ENCODE measurements around the gene CELF4. TPM values are rescaled to one million over a fixed set of nuclear protein-coding genes. Genes with fewer than 3 reads are reported as not detected.

The CELF4 gene
- not detected for total RNA-seq

DNA sequence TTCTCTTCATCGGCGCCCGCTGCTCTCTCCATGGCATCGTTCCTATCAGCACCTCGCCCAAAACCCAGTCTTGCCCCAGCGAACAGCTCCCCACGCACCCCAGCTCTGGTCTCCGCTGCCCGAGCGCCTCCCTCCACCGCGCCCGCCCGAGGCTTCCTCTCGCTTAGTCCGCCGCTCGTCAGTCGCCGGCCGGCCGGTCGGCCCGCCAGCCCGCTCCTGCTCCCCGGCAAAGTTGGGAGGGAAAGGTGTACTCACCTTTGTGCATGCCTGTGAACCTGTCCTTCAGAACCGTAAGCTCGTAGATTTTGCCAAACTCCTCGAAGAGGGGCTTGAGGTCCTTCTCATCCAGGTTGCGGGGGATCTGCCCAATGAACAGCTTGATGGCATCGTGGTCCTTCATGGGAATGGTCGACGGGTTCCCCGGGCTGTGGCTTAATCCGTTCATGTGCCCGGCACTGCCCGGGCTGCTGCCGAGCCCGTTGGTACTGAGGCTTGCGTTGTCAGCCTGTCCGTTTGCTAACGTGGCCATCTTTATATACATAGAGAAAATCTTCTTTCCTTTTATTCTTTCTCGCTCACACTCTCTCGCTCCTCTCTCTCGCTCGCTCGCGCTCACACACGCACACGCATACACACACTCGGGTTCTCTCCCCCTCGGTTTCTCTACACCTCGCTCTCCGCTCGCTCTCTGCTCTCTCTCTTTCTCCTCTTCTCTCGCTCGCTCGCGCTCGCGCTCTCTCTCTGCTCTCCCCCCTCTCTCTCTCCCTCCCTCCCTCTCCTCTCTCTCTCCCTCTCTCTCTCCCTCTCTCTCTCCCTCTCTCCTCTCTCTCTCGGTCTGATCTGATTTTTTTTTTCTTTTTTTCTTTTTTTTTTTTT lies at the start of gene CELF4:
Gene CELF4 (minus strand): TSS at position 698 of the 876 bp plus-strand sequence.
- Mint-ChIP-seq H3K36me3 (ENCODE audit: low read depth) (no peaks in the 10 kb centered on the region), H3K9me3 (no peaks in the 10 kb centered on the region), H3K27me3 (peaks cover 61% of the 10 kb centered on the region), H3K4me1 (peaks cover 4% of the 10 kb centered on the region), H3K27ac (no peak within 1 kb of the TSS), H3K4me3 (peak within 1 kb of the TSS; percentile 44)
- ATAC-seq (replicated peaks), result no peak

DNA sequence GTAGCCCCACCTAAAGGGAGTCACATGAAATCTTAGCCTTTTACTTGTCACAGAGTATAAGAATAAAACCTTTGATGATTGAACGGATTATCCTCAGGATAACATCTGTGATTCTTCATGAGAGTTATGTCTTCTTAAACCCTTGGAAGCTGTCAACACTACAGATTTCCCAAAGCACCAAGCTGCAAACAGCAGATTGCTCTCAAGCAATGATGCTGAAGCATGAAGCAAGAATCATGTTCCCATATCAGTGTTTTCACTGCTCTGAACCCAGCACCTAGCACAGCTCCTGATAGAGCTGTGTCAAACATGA lies 47.6 kb upstream of the CELF4 start:
- Mint-ChIP-seq H3K27me3 (no peaks in the 10 kb centered on the region), H3K4me1 (no peaks in the 10 kb centered on the region), H3K9me3 (no peaks in the 10 kb centered on the region), H3K27ac (no peak overlapping the region), H3K4me3 (no peak overlapping the region), H3K36me3 (ENCODE audit: low read depth) (no peaks in the 10 kb centered on the region)
- ATAC-seq (replicated peaks), result no peak

DNA sequence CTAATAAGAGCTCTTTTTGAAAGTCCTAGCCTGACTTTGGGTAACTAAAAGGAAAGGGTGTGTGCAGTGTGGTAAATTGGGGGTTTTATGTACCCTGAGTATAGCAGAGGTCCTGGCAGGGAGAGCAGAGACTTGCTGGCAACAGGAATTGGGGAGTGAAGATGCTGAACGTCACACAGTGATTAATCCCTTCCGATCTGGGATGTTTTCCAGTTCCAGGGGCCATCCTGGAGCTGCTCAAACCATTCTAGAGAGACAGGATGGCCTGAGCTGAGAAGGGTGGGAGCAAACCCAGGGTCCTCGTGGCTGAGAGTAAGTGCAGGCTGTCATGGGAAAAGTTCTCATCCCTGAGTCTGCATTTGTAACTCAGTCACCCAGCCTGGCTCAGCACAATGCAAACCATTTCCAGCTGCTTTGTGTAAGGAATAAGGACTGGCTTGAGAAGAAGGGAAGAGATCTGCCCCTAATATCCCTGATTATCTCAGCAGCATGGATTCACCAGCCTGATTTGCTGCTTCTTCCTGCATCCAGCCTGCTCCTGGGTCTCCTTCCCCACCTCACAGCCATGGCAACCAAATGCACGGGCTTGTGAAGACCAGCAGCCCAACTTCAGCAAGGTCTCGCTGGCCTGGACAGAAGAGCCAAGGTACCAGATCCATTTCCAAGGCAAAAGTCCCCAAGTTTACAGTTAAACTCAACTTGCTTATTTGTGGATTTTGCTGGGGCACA lies 47.1 kb upstream of the CELF4 start:
- Mint-ChIP-seq H3K9me3 (no peaks in the 10 kb centered on the region), H3K4me1 (no peaks in the 10 kb centered on the region), H3K4me3 (no peak overlapping the region), H3K27ac (no peak overlapping the region), H3K36me3 (ENCODE audit: low read depth) (no peaks in the 10 kb centered on the region), H3K27me3 (no peaks in the 10 kb centered on the region)
- ATAC-seq (replicated peaks), result no peak

DNA sequence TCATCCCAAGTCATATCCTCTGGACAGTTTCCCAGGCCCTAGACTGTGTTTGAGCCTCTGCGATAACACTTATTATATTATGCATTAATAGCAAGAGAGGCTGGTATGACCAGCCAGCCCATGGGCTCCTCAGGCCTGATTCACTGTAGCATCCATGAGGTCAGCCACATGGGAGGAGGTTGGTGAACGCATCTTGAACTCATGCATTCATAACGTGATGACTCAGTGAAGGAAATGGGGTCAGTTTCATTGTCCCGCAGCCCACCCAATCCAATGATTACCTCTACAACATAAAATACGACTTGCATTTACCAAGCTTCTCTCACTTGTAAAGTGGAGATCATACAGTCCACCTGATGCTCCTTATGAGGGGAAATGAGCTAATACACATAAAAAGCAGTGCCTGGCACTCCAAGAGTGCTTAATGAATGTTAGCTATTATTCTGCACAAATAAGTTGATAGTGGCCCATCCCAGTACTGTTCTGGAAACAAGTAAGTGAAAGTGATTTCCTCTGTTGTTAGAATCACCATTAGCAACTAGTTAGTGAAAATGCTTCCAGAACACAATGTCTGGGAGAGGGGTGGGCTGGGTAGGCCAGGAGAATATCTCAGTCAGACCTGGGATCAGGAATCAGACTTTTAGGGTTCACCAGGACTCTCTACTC lies 46.1 kb upstream of the CELF4 start:
- no peak overlapping the region for H3K4me3 Mint-ChIP-seq
- H3K27me3 Mint-ChIP-seq, result no peaks in the 10 kb centered on the region
- no peaks in the 10 kb centered on the region for H3K4me1 Mint-ChIP-seq
- H3K36me3 Mint-ChIP-seq (ENCODE audit: low read depth), result no peaks in the 10 kb centered on the region
- H3K9me3 Mint-ChIP-seq, result no peaks in the 10 kb centered on the region
- no peak for ATAC-seq (replicated peaks)
- no peak overlapping the region for H3K27ac Mint-ChIP-seq

DNA sequence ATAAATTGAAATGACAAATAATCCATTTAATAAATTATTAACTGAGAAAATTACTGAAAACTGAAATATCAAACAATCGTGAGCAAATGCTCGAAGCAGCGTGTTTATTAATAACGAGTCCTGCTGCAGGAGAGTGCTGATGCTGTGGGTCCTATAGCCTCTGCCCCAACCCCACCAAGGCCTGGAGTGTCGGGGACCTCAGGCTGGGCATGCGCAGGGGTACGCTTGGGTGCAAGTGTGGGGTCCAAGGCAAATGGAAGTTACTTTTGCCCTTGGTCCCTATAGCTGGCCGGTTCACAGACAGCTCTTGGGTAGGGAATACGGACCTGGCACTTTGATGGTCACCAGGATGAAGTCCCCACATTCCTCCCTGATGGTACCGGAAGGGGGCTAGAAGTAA lies 43.3 kb upstream of the CELF4 start:
- H3K27ac Mint-ChIP-seq, result no peak overlapping the region

DNA sequence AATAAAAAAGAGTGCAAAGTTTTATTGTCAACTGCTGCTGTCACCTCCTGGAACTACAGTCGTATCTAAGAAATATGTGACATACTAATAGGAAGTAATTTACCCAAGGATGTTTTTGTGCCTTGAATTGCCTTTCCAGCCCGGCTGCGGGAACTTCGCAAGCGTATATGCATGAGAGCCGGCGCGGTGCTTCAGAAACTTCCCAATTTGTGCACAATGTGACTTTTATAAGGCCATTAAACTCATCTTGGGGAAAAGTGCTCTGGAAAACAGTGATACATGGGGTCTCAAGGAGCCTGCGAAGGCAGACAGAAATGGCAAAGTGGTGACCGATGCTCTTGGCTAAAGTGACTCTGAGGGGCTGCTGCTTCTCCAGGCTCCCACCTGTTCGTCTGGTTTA lies 41.7 kb upstream of the CELF4 start:
- H3K4me1 Mint-ChIP-seq, result no peaks in the 10 kb centered on the region
- H3K27ac Mint-ChIP-seq, result no peak overlapping the region
- no peaks in the 10 kb centered on the region for H3K36me3 Mint-ChIP-seq (ENCODE audit: low read depth)
- H3K27me3 Mint-ChIP-seq, result no peaks in the 10 kb centered on the region
- no peak overlapping the region for H3K4me3 Mint-ChIP-seq
- H3K9me3 Mint-ChIP-seq, result peaks cover 6% of the 10 kb centered on the region
- ATAC-seq (replicated peaks), result no peak

More for the DNA sequence above, 43.3 kb upstream of the CELF4 start:
- H3K9me3 Mint-ChIP-seq, result peaks cover 3% of the 10 kb centered on the region
- H3K4me1 Mint-ChIP-seq, result no peaks in the 10 kb centered on the region
- H3K4me3 Mint-ChIP-seq, result no peak overlapping the region
- ATAC-seq (replicated peaks), result no peak
- no peaks in the 10 kb centered on the region for H3K27me3 Mint-ChIP-seq
- no peaks in the 10 kb centered on the region for H3K36me3 Mint-ChIP-seq (ENCODE audit: low read depth)

DNA sequence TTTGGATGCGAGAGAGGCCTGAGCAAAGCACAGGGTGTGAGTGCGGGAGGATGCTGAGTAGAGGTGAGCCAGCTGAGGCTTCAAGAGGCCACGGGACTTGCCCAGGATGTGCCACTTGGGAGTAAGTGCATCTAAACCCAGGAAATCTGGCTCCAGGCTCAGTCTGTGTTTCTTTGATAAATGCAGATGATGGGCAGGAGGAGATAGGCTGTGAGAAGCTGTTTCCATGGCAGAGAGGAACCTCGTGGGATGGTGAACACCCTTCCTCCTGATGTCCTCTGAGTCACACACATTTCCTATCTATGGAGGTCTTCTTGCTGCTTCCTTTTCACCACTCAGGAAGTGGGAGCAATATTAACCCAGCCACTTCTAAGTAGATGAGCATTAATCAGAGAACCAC lies 38.4 kb upstream of the CELF4 start:
- no peak overlapping the region for H3K27ac Mint-ChIP-seq
- H3K36me3 Mint-ChIP-seq (ENCODE audit: low read depth), result no peaks in the 10 kb centered on the region
- no peaks in the 10 kb centered on the region for H3K4me1 Mint-ChIP-seq
- no peak overlapping the region for H3K4me3 Mint-ChIP-seq
- H3K27me3 Mint-ChIP-seq, result no peaks in the 10 kb centered on the region
- ATAC-seq (replicated peaks), result no peak
- H3K9me3 Mint-ChIP-seq, result peaks cover 6% of the 10 kb centered on the region

DNA sequence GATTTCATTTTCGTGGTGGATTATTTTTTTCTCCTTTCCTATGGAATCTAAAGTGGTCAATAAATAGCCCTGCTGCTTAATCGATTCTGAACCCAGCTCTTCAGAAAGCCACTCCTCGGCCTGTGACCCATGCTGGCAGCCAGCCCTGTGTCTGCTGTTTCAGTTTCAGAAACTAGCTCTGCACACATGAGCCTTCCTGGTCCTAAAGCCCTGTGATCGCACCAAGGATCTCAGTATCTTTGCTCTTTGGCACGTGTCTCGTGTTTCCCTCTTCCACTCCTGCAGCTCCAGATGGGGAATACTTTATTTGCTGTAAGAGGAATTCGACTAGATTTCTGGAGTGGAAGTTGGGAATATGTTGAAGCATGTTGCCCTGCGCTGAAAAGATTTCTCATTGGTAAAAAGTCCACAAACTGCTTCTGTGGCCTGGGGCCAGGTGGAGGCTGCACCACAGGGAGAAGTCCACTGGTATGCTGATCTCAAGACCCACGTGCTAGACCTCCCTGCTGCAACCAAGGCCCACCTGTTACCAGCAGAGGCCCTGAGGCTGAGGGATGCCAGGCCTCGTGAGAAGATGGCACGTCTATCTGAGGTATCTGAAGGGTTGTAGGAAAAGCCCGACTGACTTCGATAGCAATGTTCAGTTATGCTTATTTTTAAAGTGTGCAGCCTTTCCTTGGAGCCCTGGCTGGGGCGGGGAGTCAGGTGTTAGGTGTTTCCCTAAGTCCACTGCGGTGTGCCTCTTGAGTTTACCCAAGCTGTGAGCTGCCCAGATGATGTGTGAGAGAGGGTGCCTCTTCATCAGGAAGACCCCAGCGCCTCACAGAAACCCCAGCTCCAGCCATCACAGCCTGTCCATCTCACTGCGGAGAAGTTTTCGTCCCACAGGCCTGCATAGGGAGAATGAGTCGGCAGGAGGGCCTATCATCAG lies 33.6 kb upstream of the CELF4 start:
- no peak for ATAC-seq (replicated peaks)
- Mint-ChIP-seq H3K27me3 (peaks cover 3% of the 10 kb centered on the region), H3K4me1 (no peaks in the 10 kb centered on the region), H3K27ac (no peak overlapping the region), H3K4me3 (no peak overlapping the region), H3K36me3 (ENCODE audit: low read depth) (no peaks in the 10 kb centered on the region), H3K9me3 (peaks cover 8% of the 10 kb centered on the region)

DNA sequence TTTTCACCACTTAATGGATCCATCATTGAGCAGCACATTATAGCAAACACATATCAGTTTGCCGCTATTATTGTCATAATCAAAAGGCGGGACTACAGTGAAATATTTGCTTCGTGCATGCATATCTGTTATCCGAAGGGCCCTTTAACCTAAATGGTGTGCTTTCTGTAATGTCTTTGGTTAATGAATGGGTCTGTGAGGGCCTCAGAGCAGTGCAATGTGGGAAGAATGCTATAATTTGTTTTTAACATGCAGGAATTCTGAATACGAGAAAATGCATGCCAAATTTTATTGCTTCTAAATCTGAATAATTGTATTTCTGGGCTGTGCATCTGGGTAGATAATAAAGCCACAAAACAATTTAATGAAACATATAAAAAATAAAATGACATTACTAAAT lies 32.8 kb upstream of the CELF4 start:
- no peaks in the 10 kb centered on the region for H3K4me1 Mint-ChIP-seq
- peaks cover 3% of the 10 kb centered on the region for H3K27me3 Mint-ChIP-seq
- H3K4me3 Mint-ChIP-seq, result no peak overlapping the region
- ATAC-seq (replicated peaks), result no peak
- H3K27ac Mint-ChIP-seq, result no peak overlapping the region
- peaks cover 8% of the 10 kb centered on the region for H3K9me3 Mint-ChIP-seq
- no peaks in the 10 kb centered on the region for H3K36me3 Mint-ChIP-seq (ENCODE audit: low read depth)

DNA sequence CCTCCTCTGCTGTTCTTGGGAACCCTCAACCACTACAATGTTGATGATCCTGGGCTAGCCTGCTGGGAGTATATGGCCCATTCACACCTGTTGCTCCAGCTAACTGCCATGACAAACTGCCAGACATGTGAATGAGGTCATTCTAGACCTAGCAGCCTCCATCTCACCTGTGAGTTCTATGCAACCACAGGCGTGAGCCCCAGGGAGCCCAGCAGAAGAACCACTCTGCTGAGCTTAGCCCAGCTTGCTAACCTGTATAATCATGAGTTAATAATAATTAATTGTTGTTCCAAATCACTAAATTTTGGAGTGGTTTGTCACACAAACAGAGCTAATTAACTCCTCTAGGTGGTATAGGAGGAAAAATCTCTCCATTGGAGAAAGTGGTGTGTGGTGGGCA lies 24.7 kb upstream of the CELF4 start:
- H3K27me3 Mint-ChIP-seq, result peaks cover 1% of the 10 kb centered on the region
- no peaks in the 10 kb centered on the region for H3K4me1 Mint-ChIP-seq
- no peak overlapping the region for H3K4me3 Mint-ChIP-seq
- no peaks in the 10 kb centered on the region for H3K36me3 Mint-ChIP-seq (ENCODE audit: low read depth)
- H3K27ac Mint-ChIP-seq, result no peak overlapping the region
- no peak for ATAC-seq (replicated peaks)
- no peaks in the 10 kb centered on the region for H3K9me3 Mint-ChIP-seq

DNA sequence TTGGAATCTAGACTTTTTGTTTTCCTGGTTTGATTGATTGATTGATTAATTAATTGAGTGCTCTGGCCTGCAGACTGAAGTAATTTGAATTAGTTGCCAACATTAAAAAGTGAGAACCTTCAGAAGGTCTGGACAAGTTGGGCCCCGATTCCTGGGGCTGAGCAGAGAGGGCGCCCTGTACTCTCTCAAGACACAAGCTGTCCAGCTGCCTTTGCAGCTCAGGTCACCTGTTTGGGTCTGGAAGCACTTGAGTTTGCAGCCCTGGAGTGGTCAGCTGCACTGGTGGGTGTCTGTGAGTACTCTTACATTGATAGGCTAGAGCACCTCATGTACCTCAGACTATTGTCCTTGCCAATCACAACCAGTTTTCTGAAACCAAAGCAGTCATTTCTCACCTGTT lies 22.7 kb upstream of the CELF4 start:
- Mint-ChIP-seq H3K4me3 (no peak overlapping the region), H3K36me3 (ENCODE audit: low read depth) (no peaks in the 10 kb centered on the region), H3K4me1 (no peaks in the 10 kb centered on the region), H3K9me3 (peaks cover 3% of the 10 kb centered on the region), H3K27me3 (peaks cover 5% of the 10 kb centered on the region), H3K27ac (no peak overlapping the region)
- ATAC-seq (replicated peaks), result no peak

DNA sequence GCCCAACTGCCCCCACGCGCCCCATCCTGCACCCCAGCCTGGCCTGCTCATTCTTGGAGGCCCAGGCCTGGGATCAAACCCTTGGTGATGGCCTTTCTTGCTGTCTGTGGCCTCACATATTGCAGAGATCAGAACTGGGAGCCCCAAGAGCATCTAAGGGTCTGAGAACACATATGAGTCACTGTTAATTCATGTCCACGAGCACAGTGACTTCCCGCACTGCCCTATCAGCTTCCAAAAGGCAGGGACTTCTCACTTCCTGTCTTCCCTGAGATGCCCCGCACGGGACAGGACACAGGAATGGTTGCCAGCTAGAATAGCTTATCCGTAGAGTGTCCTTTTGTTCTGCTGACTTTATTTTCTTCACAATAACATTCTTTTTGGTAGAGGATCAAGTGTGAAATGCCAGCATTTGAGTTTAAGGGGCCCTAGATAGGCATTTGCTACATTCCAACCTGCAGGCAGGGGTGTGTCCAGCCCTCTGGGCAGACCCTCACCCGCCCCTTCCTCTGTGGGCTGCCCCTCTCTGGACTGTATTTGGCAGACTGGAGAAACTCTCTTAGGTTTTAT lies 21.1 kb upstream of the CELF4 start:
- no peak overlapping the region for H3K4me3 Mint-ChIP-seq
- H3K9me3 Mint-ChIP-seq, result peaks cover 3% of the 10 kb centered on the region
- H3K4me1 Mint-ChIP-seq, result no peaks in the 10 kb centered on the region
- no peak for ATAC-seq (replicated peaks)
- peaks cover 5% of the 10 kb centered on the region for H3K27me3 Mint-ChIP-seq
- H3K27ac Mint-ChIP-seq, result no peak overlapping the region
- no peaks in the 10 kb centered on the region for H3K36me3 Mint-ChIP-seq (ENCODE audit: low read depth)

DNA sequence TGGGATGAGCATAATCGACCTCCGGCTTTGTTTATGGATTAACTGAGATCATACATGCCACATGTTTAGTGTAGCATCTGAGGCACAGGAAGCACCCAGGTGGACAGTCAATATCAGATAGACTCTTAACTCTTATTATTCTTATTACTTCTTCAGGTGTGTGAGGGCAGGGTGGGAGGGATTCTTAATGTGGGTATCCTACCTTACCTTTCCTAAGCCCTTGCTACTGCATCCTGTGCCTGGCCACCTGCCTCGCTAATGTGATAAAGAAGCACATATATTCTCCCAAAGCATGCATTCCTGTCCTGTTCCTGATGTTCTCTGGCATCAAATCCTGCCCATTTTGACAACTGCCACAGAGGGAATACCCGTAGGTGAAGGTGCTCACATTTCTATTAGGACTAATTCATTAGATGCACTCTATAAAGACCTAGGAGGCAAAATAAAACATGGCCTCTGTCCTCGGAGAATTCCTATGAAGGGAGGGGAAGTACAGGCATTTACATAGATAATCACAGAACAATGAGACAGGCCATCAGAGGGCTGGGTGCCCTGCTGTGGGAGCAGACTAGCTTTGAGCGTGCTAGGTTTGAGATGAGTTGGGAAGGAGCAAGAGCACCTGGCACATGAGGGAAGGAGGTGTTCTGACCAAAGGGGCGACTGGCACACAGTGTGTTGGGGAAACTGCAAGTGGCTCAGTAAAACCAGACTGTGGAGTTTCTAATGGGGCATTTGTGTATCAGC lies 19.5 kb upstream of the CELF4 start:
- peaks cover 12% of the 10 kb centered on the region for H3K27me3 Mint-ChIP-seq
- ATAC-seq (replicated peaks), result no peak
- peaks cover 7% of the 10 kb centered on the region for H3K9me3 Mint-ChIP-seq
- H3K4me3 Mint-ChIP-seq, result no peak overlapping the region
- no peak overlapping the region for H3K27ac Mint-ChIP-seq
- H3K4me1 Mint-ChIP-seq, result no peaks in the 10 kb centered on the region
- no peaks in the 10 kb centered on the region for H3K36me3 Mint-ChIP-seq (ENCODE audit: low read depth)

All from activated T-helper 17 cell treated with anti-CD3 and anti-CD28 coated beads, Interleukin-2, amount 50 U/mL, for 72 hours (primary cell).